HG02943 (cell line): Measurements from ENCODE around the gene FOXP4.

Source experiments
- ATAC-seq: cut with Tn5 transposase; IDR thresholded peaks from one replicate; pipeline ENCODE4 v1.9.1; 2021; ENCODE audit warnings: mild to moderate bottlenecking, low read depth, moderate library complexity; ENCODE audit not compliant: unreplicated experiment

FOXP4 gene

GRCh38 chr6:41579088-41579610 is 33.0 kb downstream of the FOXP4 start:
- no peak for ATAC-seq

DNA sequence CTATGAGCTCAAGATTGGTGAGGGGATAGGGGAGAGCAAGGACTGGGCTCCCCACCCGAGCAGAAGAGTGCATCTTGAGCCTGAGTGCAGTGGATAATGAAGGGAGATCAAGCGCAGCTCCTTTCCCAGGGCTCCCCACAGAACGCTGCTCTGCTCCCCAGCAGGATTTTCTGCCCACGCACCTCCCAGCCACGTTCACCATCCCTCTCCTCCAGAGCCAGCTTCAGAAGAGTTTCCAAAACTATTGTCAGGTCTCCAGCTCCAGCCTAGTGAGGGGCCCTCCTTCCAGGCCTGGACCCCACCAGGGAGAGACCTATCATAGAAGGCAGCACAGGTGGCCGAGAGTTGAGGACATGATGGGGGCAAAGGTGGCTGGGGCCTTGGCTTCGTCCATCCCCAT is 34.5 kb downstream of the FOXP4 start:
- ATAC-seq, result no peak

DNA sequence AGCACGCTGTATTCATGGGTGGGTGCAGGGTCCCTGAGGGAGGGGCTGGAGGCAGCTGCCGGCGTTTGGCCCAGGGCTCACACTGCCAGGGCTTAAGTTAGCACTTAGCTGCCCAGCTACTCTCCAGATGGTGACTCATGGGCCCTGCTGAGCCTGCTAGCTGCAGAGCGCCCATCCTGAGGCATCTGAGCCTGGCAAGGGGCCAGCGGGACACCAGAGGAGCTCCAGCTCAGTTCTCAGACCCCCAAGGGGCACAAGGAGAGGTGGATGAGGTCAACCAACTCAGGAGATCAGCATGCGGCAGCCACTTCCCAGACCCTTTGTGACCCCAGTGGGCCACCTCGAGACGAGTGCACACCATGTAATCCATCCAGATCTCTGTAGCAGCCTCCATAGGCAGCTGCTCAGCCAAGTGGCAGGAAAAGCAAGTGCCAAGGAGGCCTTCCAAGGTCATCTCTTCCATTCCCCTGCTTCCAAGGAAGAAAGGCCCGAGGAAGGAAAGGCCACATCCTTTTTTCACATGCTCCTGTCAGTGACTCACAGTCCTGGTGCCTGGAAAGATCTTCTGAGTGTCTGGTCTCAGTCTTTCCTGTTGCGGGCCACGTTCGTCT is 35.3 kb downstream of the FOXP4 start:
- no peak for ATAC-seq

DNA sequence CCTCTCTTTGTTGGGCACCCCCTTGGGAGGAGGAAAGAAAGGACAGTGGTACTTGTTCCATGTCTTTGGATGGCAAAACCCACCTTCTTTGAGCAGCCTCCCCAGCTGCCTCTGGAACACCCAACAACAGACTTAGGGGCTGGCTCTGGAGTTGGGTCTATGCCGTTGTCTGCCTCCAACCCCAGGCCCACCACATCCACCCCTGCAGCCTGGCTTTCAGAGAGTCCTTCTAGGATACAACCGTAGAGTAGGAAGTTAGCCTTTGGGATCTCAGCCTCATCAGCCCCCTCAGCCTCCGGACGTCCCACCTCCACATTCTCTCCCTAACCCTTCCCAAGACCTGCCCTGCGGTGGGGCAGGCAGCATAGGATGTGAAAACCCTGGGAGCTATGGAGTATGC is 36.4 kb downstream of the FOXP4 start:
- ATAC-seq, result no peak

DNA sequence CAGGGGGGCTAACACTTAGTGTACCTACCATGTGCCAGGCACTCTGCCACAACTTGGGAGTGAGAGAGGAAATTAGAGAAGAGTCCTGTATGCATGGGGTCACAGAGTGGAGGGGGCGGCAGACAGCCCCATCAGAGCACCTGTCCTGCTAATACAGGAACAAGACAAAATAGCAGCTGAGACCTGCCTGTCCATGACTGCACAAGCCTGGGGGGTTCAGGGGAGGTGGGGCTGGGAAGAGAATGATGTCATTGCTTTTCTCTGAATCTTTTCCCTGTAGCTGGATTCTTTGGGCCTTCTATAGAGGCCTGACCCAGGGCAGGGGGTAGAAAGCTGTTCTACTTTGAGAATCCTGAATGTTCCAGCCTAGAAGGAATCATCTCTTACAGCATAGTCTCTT is 37.4 kb downstream of the FOXP4 start:
- no peak for ATAC-seq

DNA sequence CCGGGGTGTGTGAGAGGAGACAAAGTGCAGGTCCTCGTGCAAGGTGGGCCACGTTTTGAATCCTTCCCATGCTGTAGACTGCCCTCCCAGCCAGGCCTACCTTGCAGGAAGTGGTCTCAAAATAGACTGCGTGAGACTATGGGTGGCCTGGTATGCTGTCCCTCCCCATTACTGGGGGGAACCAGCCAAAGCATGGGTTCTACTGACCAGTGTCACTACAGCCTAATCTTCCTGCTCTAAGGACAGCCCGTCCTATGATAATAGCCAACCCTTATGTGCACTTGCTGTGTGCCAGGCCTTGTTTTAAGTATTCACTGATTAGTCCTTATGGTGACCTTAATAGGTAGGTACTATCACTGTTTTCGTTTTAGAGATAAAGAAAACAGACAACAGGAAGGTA is 38.0 kb downstream of the FOXP4 start:
- no peak for ATAC-seq

- ATAC-seq, result no peak
Measured at GRCh38 chr6:41584668-41585205, 38.6 kb downstream of the FOXP4 start.

- no peak for ATAC-seq
Measured at GRCh38 chr6:41585605-41586004, 39.4 kb downstream of the FOXP4 start.

DNA sequence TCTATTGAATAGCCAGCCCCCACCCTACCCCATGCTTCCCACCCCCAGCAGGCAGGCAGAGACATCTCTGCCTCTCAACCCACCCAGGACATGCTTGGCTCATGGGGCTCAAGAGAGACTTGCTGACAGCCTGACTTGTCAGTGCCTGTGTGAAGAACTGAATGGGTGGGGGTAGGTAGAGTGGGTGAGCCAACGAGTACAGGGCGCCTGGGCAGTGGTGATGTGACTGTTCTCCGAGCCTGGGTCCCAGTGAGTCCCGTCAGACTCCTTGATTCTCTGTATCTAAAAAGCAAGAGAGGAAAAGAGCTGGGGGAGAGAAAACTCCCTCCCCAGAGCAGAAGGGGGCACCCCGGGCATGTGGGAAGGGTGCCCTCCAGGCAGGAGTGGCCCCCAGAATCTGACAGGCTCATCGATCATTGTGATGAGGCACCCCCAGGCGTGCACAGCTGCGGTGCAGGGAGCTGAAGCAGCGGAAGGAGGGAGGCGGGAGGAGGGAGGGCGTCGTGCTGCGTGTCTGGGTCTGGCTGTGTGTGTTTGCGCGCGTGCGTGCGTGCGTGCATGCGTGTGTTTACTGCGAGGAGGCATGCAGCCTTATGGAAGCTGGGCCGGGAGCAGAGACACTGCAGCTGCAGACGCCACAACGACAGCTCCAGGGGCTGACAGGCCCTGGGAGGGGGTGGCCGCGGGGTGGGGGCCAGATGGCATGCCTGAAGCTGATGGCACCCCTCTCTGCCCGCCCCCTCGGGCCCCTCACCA is 40.2 kb downstream of the FOXP4 start:
- no peak for ATAC-seq

GRCh38 chr6:41587131-41587879 is 41.1 kb downstream of the FOXP4 start:
- no peak for ATAC-seq

DNA sequence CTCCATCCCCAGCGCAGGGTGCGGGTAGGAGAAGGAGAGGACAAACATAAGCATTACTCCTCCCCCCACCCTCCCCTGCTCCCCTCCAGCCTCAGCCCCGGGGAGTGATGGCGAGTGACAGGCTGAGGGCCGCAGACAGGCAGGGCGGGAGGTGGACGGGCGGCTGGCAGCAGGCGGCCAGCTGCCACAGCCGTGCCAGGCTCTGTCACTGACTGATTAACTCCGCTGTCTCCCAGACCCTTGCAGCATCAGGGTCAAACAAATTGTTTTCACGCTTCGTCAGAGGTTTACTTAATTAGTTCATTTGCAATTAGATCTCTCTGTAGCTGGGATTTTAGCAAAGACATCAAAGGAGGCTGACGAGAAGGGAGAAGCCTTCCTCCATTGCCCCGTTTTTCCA is 41.9 kb downstream of the FOXP4 start:
- no peak for ATAC-seq

GRCh38 chr6:41589223-41589622 is 43.0 kb downstream of the FOXP4 start:
- no peak for ATAC-seq

DNA sequence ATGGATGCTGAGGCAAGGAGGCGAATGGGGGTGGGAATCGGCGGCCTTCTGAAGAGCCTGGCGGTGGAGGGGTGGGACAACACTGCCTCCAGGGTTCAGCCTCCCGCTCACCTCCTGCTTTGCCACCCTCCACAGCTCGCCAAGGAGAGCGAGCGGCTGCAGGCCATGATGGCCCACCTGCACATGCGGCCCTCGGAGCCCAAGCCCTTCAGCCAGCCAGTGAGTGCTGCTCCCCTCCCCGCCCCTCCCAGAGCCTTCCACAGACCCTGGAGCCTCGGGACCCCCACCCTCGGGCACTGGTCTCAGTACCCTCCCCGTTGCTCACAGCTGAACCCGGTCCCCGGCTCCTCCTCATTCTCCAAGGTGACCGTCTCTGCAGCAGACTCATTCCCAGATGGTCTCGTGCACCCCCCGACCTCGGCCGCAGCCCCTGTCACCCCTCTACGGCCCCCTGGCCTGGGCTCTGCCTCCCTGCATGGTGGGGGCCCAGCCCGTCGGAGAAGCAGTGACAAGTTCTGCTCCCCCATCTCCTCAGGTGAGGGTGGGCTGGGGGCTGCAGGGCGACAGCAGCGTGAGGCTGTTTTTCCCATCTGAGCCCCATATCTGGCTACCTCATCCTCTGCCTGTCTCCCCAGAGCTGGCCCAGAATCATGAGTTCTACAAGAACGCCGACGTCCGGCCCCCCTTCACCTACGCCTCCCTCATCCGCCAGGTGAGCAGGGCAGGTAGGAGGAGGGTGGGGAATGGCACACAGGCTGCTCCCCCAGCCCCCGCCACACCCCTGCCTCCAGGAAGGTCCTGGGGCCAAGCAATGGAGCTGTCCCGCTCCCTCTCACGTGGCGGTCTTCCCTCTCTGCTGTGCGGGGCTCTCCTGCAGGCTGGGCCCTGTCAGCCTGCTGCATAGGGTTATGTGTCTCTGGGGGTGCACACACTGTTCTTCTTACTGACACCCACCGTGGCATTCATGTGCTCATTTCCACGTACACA is 43.7 kb downstream of the FOXP4 start:
- no peak for ATAC-seq

GRCh38 chr6:41591122-41591521 is 44.9 kb downstream of the FOXP4 start:
- ATAC-seq, result no peak

GRCh38 chr6:41591859-41592502 is 45.8 kb downstream of the FOXP4 start:
- ATAC-seq, result no peak

- ATAC-seq, result no peak
Measured at GRCh38 chr6:41593406-41593805, 47.2 kb downstream of the FOXP4 start.

- ATAC-seq, result no peak
Measured at GRCh38 chr6:41593839-41594238, 47.7 kb downstream of the FOXP4 start.

DNA sequence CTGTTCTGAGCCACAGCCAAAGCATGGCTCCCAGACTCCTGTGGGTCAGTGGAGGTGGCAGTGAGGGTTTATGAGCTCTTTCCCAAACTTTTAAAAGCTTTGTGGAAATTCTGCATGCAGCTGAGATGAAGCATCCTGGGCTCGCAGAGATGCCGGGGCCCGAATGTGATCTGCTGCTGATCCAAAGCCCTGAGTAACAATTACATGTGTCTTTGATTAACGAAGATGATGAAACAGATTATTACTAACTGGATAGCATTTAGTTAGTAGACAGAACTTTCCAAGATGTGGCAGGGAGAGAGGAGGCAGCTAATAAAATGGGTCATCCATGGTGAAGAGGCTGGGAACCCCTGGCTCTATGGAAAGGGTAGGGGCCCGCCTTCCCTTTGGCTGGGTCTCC is 48.1 kb downstream of the FOXP4 start:
- no peak for ATAC-seq

GRCh38 chr6:41594766-41595165 is 48.6 kb downstream of the FOXP4 start:
- no peak for ATAC-seq

DNA sequence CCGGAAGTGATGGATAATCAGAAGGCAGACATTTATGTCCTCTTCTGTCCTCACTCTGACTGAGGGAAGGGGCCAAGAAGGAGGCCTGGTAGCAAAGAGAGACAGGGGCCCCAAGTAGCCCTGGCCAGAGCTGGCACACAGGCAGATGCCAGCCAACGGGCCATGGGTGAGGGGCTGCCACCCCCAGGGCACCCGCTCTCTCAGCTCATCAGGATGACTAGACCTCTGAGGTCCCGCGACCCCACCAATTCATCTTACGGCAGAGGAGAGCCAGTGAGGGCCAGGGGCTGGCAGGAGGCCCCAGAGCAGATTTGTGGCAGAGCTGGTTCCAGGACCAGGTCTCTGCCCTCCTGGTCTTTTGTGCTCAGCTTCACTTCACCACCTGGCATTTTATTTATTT is 49.0 kb downstream of the FOXP4 start:
- ATAC-seq, result no peak
